ENCODE measurements around the gene FAM167B.
"Not testable (repeated sequence)": the region's sequence is repeated elsewhere in the genome, so short reads cannot be mapped to it uniquely, and the experiment has no call there.

The FAM167B gene

GRCh38 chr1:32291708-32292538, 44.9 kb downstream of the FAM167B start, which contains the start of gene HDAC1:
Gene HDAC1 (plus strand): TSS chr1:32292083. CDS start chr1:32292170, 87 bp downstream.
- in situ Hi-C loops (cut with HindIII; ENCODE audit: low sequenced_read_pairs): no loop called here

GRCh38 chr1:32298211-32298610, 51.2 kb downstream of the FAM167B start:
- in situ Hi-C loops (cut with HindIII; ENCODE audit: low sequenced_read_pairs): not testable (repeated sequence)
